ENCODE measurements around the gene TRIP13.

Gene TRIP13

GRCh38 chr5:867300-867870 is 25.3 kb upstream of the TRIP13 start:
- peaks cover 15 to 32% (median 24%) of the 10 kb centered on the region in 10 experiments for H3K4me1 ChIP-seq
- TF ChIP-seq Cebpa-rat (IDR thresholded peaks at IDR 0.05) = no peak
- no peak overlapping the region for H3K27ac ChIP-seq
- H3K4me2 ChIP-seq = no peak overlapping the region
- no peaks in the 10 kb centered on the region for H3K9me3 ChIP-seq (replicated peaks in 1 of 11)
- no peak overlapping the region for H3K9ac ChIP-seq
- no peaks in the 10 kb centered on the region for H3K27me3 ChIP-seq
- H4K20me1 ChIP-seq = peaks cover 12 to 99% (median 84%) of the 10 kb centered on the region in 11 experiments; a peak in 21 of 22 replicates
- no peak overlapping the region for H3K4me3 ChIP-seq
- peaks cover 93 to 99% (median 97%) of the 10 kb centered on the region in 11 experiments for H3K36me3 ChIP-seq

- no peak for TF ChIP-seq Cebpa-rat (IDR thresholded peaks at IDR 0.05)
- Histone ChIP-seq H3K4me2 (no peak overlapping the region), H4K20me1 (peaks cover 8 to 99% (median 84%) of the 10 kb centered on the region in 11 experiments; a peak in 20 of 22 replicates), H3K27me3 (no peaks in the 10 kb centered on the region), H3K27ac (no peak overlapping the region), H3K4me1 (peaks cover 6 to 20% (median 15%) of the 10 kb centered on the region in 10 experiments; a peak in 19 of 20 replicates), H3K9me3 (replicated peaks in 1 of 11) (no peaks in the 10 kb centered on the region), H3K4me3 (no peak overlapping the region), H3K9ac (no peak overlapping the region), H3K36me3 (peaks cover 99 to 100% (median 100%) of the 10 kb centered on the region in 11 experiments)
Measured at GRCh38 chr5:868428-869135, 24.1 kb upstream of the TRIP13 start.

- Histone ChIP-seq H3K4me1 (peaks cover 0 to 10% (median 0%) of the 10 kb centered on the region in 10 experiments; a peak in 4 of 20 replicates), H4K20me1 (peaks cover 5 to 99% (median 82%) of the 10 kb centered on the region in 11 experiments; a peak in 21 of 22 replicates), H3K27me3 (no peaks in the 10 kb centered on the region), H3K9me3 (replicated peaks in 1 of 11) (no peaks in the 10 kb centered on the region), H3K36me3 (peaks cover 97 to 100% (median 100%) of the 10 kb centered on the region in 11 experiments), H3K4me2 (no peak overlapping the region), H3K27ac (no peak overlapping the region), H3K9ac (no peak overlapping the region), H3K4me3 (no peak overlapping the region)
- no peak for TF ChIP-seq Cebpa-rat (IDR thresholded peaks at IDR 0.05)
Measured at GRCh38 chr5:870956-871355, 21.7 kb upstream of the TRIP13 start.

- H3K9me3 ChIP-seq (replicated peaks in 1 of 11) = no peaks in the 10 kb centered on the region
- no peak overlapping the region for H3K4me3 ChIP-seq
- no peak overlapping the region for H3K27ac ChIP-seq
- H4K20me1 ChIP-seq = peaks cover 5 to 99% (median 82%) of the 10 kb centered on the region in 11 experiments; a peak in 20 of 22 replicates
- TF ChIP-seq Cebpa-rat (IDR thresholded peaks at IDR 0.05) = no peak
- H3K4me2 ChIP-seq = no peak overlapping the region
- no peak overlapping the region for H3K9ac ChIP-seq
- H3K36me3 ChIP-seq = peaks cover 97 to 100% (median 100%) of the 10 kb centered on the region in 11 experiments
- H3K27me3 ChIP-seq = no peaks in the 10 kb centered on the region
- H3K4me1 ChIP-seq = peaks cover 0 to 10% (median 0%) of the 10 kb centered on the region in 10 experiments; a peak in 4 of 20 replicates
Measured at GRCh38 chr5:871596-872298, 20.9 kb upstream of the TRIP13 start.

GRCh38 chr5:872301-872700 is 20.4 kb upstream of the TRIP13 start:
- Histone ChIP-seq H3K27ac (no peak overlapping the region), H3K36me3 (peaks cover 97 to 100% (median 100%) of the 10 kb centered on the region in 11 experiments), H3K4me1 (peaks cover 0 to 10% (median 0%) of the 10 kb centered on the region in 10 experiments; a peak in 4 of 20 replicates), H3K4me3 (no peak overlapping the region), H3K9ac (no peak overlapping the region), H3K9me3 (replicated peaks in 1 of 11) (no peaks in the 10 kb centered on the region), H3K27me3 (no peaks in the 10 kb centered on the region), H4K20me1 (peaks cover 5 to 99% (median 81%) of the 10 kb centered on the region in 11 experiments; a peak in 20 of 22 replicates), H3K4me2 (no peak overlapping the region)
- no peak for TF ChIP-seq Cebpa-rat (IDR thresholded peaks at IDR 0.05)

- Histone ChIP-seq H3K4me3 (no peak overlapping the region), H3K4me2 (no peak overlapping the region), H3K27me3 (no peaks in the 10 kb centered on the region), H3K9me3 (replicated peaks in 1 of 11) (no peaks in the 10 kb centered on the region), H3K27ac (no peak overlapping the region), H4K20me1 (peaks cover 5 to 99% (median 83%) of the 10 kb centered on the region in 11 experiments; a peak in 20 of 22 replicates), H3K4me1 (peaks cover 0 to 10% (median 0%) of the 10 kb centered on the region in 10 experiments; a peak in 4 of 20 replicates), H3K36me3 (peaks cover 97 to 100% (median 100%) of the 10 kb centered on the region in 11 experiments), H3K9ac (no peak overlapping the region)
- no peak for TF ChIP-seq Cebpa-rat (IDR thresholded peaks at IDR 0.05)
Measured at GRCh38 chr5:873328-873727, 19.4 kb upstream of the TRIP13 start.

- H3K4me1 ChIP-seq = peaks cover 0 to 10% (median 0%) of the 10 kb centered on the region in 10 experiments; a peak in 4 of 20 replicates
- H4K20me1 ChIP-seq = peaks cover 6 to 81% (median 75%) of the 10 kb centered on the region in 11 experiments; a peak in 21 of 22 replicates
Measured at GRCh38 chr5:875931-876330, 16.8 kb upstream of the TRIP13 start.

GRCh38 chr5:876398-877365 is 16.0 kb upstream of the TRIP13 start:
- Histone ChIP-seq H3K27ac (no peak overlapping the region), H3K4me3 (no peak overlapping the region), H3K9me3 (replicated peaks in 1 of 11) (no peaks in the 10 kb centered on the region), H3K27me3 (no peaks in the 10 kb centered on the region), H3K9ac (no peak overlapping the region), H4K20me1 (peaks cover 14 to 81% (median 75%) of the 10 kb centered on the region in 11 experiments; a peak in 21 of 22 replicates), H3K36me3 (peaks cover 76 to 82% (median 80%) of the 10 kb centered on the region in 11 experiments), H3K4me1 (peaks cover 0 to 10% (median 0%) of the 10 kb centered on the region in 10 experiments; a peak in 4 of 20 replicates), H3K4me2 (no peak overlapping the region)
- TF ChIP-seq Cebpa-rat (IDR thresholded peaks at IDR 0.05) = no peak

More at GRCh38 chr5:875931-876330, 16.8 kb upstream of the TRIP13 start:
- Histone ChIP-seq H3K4me3 (no peak overlapping the region), H3K9ac (no peak overlapping the region), H3K27me3 (no peaks in the 10 kb centered on the region), H3K36me3 (peaks cover 76 to 82% (median 80%) of the 10 kb centered on the region in 11 experiments), H3K9me3 (replicated peaks in 1 of 11) (no peaks in the 10 kb centered on the region), H3K27ac (no peak overlapping the region), H3K4me2 (no peak overlapping the region)
- no peak for TF ChIP-seq Cebpa-rat (IDR thresholded peaks at IDR 0.05)

Data from BLaER1 treated with 17β-estradiol and CSF1 and Interleukin-3, amounts not matched to agents 10 nM and 100 nM (cell line).